Body of pancreas (tissue), 4 donors: ENCODE measurements around the gene SLC12A6. TPM values are rescaled to one million over a fixed set of nuclear protein-coding genes. Genes with fewer than 3 reads are reported as not detected.

Experiments used
- ATAC-seq: fragments of 150-250 bp; one replicate; pipeline ENCODE4 v1.9.1; 2016
- DNase-seq, 4 donors: peaks; one replicate each; pipeline ENCODE4 v3.0.0-alpha.2; 2019
- H3K27ac ChIP-seq, 4 donors: fragments of 200-600 bp; sonication (generic); 1 replicate in 3 of 4; 2 replicates in 1 of 4; pipeline versions ENCODE4 v1.5.1 to v1.6.1; 2016 to 2019; ENCODE audit warnings: mild to moderate bottlenecking in 1 of 4, mixed read lengths in 1 of 4, moderate library complexity in 1 of 4
- H3K27me3 ChIP-seq, 2 donors: fragments of 200-600 bp; sonication (generic); one replicate each; pipeline ENCODE4 v1.6.0; 2016; ENCODE audit warnings: mild to moderate bottlenecking in 1 of 2
- H3K36me3 ChIP-seq, 2 donors: fragments of 200-600 bp; sonication (generic); replicated peaks in 1 of 2; 2 replicates each; pipeline ENCODE4 v1.5.1; 2016; ENCODE audit warnings: low read depth in 2 of 2; ENCODE audit not compliant: insufficient read depth in 1 of 2
- H3K4me1 ChIP-seq: fragments of 200-600 bp; sonication (generic); one replicate; pipeline ENCODE4 v1.6.0; 2016
- H3K4me3 ChIP-seq, 2 donors: fragments of 200-600 bp; sonication (generic); 1 replicate in 1 of 2; 2 replicates in 1 of 2; pipeline ENCODE4 v1.5.1; 2016 to 2019
- H3K9me3 ChIP-seq, 3 donors: fragments of 200-600 bp; sonication (generic); 1 replicate in 2 of 3; 2 replicates in 1 of 3; pipeline ENCODE4 v1.5.1; 2016
- CTCF ChIP-seq, 7 experiments: fragments of 450-650 bp in 4 of 7; fragments of 200-600 bp in 3 of 7; sonication (generic) in 3 of 7; IDR thresholded peaks; one replicate each; pipeline ENCODE4 v1.5.1; 2016 to 2019; ENCODE audit warnings: antibody characterized with exemption in 7 of 7
- POLR2A ChIP-seq, 3 donors: fragments of 450-650 bp; IDR thresholded peaks; one replicate each; pipeline ENCODE4 v1.6.1; 2016; ENCODE audit warnings: antibody characterized with exemption in 3 of 3, mild to moderate bottlenecking in 2 of 3
- WGBS, 2 donors: methylation state at CpG; one replicate each; pipeline ENCODE4 v1.1.5; 2017; 5-methylcytosine and 5-hydroxymethylcytosine counted together
- intact Hi-C: fragments of 100-400 bp; cut with DNase I; formaldehyde crosslinking; loops from one replicate; pipeline ENCODE4 v1.15.1; 2023
- total RNA-seq, 2 donors: library from RNA; depleted of rRNA; stranded (reverse); fragments of >200 nt; gene quantifications; one replicate each; pipeline ENCODE4 v1.1.0, GENCODE V29; 2016

SLC12A6 gene
- total RNA-seq, 2 donors from 2014 or later = 15.0 to 16.2 TPM

- no peak for TF ChIP-seq POLR2A (IDR thresholded peaks at IDR 0.05)
- no peak for TF ChIP-seq CTCF (IDR thresholded peaks at IDR 0.05)
- H3K27me3 ChIP-seq = no peaks in the 10 kb centered on the region
- no peak for ATAC-seq
Observed at GRCh38 chr15:34275154-34275553, 62.4 kb downstream of the SLC12A6 start.

GRCh38 chr15:34271493-34271892 is 66.1 kb downstream of the SLC12A6 start:
- no peak for ATAC-seq
- H3K36me3 ChIP-seq = no peaks in the 10 kb centered on the region
- no peak for DNase-seq

More at GRCh38 chr15:34275154-34275553, 62.4 kb downstream of the SLC12A6 start:
- no peak for DNase-seq
- peaks cover 7% of the 10 kb centered on the region for H3K4me1 ChIP-seq
- no peak overlapping the region for H3K27ac ChIP-seq
- H3K4me3 ChIP-seq = no peak overlapping the region
- no peaks in the 10 kb centered on the region for H3K9me3 ChIP-seq
- intact Hi-C loops = no loop called here
- no peaks in the 10 kb centered on the region for H3K36me3 ChIP-seq

GRCh38 chr15:34266751-34267150 is 70.8 kb downstream of the SLC12A6 start:
- H3K27me3 ChIP-seq = no peaks in the 10 kb centered on the region
- TF ChIP-seq POLR2A (IDR thresholded peaks at IDR 0.05) (no peak), CTCF (IDR thresholded peaks at IDR 0.05) (no peak)
- no peak overlapping the region for H3K4me3 ChIP-seq
- H3K9me3 ChIP-seq = no peaks in the 10 kb centered on the region
- H3K4me1 ChIP-seq = no peaks in the 10 kb centered on the region
- ATAC-seq (no peak), DNase-seq (no peak)
- intact Hi-C loops = no loop called here
- no peaks in the 10 kb centered on the region for H3K36me3 ChIP-seq
- no peak overlapping the region for H3K27ac ChIP-seq

More at GRCh38 chr15:34271493-34271892, 66.1 kb downstream of the SLC12A6 start:
- H3K4me3 ChIP-seq = no peak overlapping the region
- H3K4me1 ChIP-seq = no peaks in the 10 kb centered on the region
- 54 to 61% methylated on average over 3 of the region's 3 CpGs for WGBS, 2 donors
- no peak for TF ChIP-seq CTCF (IDR thresholded peaks at IDR 0.05)
- no peak for TF ChIP-seq POLR2A (IDR thresholded peaks at IDR 0.05)
- no peak overlapping the region for H3K27ac ChIP-seq
- H3K27me3 ChIP-seq = no peaks in the 10 kb centered on the region
- intact Hi-C loops = no loop called here
- no peaks in the 10 kb centered on the region for H3K9me3 ChIP-seq

- no peak overlapping the region for H3K27ac ChIP-seq
- no peaks in the 10 kb centered on the region for H3K36me3 ChIP-seq
- no peaks in the 10 kb centered on the region for H3K9me3 ChIP-seq
- no peak for TF ChIP-seq POLR2A (IDR thresholded peaks at IDR 0.05)
- TF ChIP-seq CTCF (IDR thresholded peaks at IDR 0.05) = no peak
- ATAC-seq (no peak), DNase-seq (no peak)
- intact Hi-C loops = no loop called here
- no peak overlapping the region for H3K4me3 ChIP-seq
- WGBS, 2 donors = 80 to 85% methylated on average over 2 of the region's 2 CpGs
- no peaks in the 10 kb centered on the region for H3K27me3 ChIP-seq
- no peaks in the 10 kb centered on the region for H3K4me1 ChIP-seq
Observed at GRCh38 chr15:34264076-34264475, 73.5 kb downstream of the SLC12A6 start.

- TF ChIP-seq POLR2A (IDR thresholded peaks at IDR 0.05) (no peak), CTCF (IDR thresholded peaks at IDR 0.05) (no peak)
- no peak overlapping the region for H3K27ac ChIP-seq
- intact Hi-C loops = no loop called here
- H3K4me3 ChIP-seq = no peak overlapping the region
- no peaks in the 10 kb centered on the region for H3K9me3 ChIP-seq
- H3K27me3 ChIP-seq = no peaks in the 10 kb centered on the region
- H3K36me3 ChIP-seq = no peaks in the 10 kb centered on the region
- ATAC-seq (no peak), DNase-seq (no peak)
- no peaks in the 10 kb centered on the region for H3K4me1 ChIP-seq
- 91% methylated on average over 12 to 13 of the region's 13 CpGs for WGBS, 2 donors
Observed at GRCh38 chr15:34262362-34262761, 75.2 kb downstream of the SLC12A6 start.
